ENCODE measurements around the gene OR11A1.
"Not testable (repeated sequence)": the region's sequence is repeated elsewhere in the genome, so short reads cannot be mapped to it uniquely, and the experiment has no call there.

The OR11A1 gene

DNA sequence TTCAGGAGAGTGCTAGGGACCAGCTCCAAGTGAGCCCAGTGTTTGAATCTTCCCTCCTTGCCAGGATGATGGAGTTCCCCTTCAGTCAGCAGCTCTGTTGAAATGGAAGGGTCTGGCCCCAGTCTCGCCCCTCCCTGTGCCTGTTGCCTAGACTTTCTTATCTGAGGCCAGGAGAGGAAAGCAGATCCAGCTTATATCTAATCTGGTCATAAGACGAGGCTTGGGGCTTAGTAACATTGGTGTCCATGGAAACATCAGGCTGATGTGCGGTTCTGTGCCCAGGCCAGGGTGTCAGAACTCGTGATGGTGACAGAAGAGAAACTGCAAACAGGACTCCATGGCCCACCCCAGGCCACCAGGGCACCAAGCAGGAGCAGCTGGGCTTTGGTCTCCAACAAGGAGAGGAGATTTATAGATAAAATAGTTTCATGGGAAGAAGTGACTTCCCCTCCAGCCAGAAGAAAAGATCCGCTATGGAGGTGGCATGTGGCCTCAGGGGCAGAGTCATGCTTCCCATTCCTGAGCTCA lies 21.1 kb upstream of the OR11A1 start:
- no peak for DNase-seq

DNA sequence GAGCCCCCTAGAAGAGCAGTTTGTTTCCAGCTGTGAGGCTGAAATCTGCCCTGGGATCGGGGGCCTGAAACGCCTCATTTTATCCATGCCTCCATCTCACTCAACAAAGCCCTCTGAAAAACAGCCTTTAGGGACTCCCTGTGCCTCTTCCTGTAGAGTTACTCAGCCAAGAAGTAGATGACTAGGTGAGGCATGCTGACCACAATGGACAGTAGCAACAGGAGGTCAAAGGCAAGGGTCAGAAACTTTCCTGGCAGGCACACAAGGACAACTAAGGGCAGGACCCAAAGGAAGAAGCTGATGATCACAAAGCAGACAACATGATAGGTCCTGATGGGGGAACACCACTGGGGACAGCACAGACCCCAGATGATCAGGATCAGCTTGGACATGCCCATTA lies 18.1 kb upstream of the OR11A1 start:
- DNase-seq, result no peak

DNA sequence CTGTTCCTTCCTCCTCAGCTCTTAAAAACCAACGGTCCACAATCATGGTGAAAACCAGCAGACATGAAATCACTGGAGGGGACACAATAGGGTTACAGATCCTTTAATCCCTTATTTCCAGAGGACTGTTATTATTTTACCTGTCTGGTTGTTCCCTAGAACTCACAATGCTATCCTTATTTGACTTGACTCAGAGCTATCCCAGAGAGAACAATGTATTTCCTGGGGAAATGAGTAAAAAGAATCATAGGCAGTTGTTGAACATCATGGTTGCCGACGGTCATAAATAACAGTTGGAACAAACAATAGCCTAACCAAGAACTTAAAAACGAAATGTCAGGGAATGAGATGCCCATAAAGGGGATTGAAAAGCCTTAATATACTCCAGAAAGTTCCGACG lies 9.4 kb upstream of the OR11A1 start:
- DNase-seq, result no peak

DNA sequence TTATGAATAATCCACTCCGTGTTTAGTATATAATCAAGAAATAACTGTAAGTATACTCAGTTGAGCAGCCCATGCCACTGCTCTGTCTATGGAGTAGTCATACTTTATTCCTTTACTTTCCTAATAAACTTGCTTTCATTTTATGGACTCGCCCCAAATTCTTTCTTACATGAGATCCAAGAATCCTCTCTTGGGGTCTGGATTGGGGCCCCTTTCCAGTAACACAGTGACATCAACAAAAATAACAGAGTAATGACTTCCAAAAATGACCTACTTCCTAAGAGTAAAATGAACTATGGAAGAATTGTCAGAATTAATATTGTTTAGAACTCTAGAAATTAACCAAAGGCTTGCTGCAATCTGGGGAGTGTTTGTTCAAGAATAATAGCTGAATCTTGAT lies 8.9 kb upstream of the OR11A1 start:
- no peak for DNase-seq

DNA sequence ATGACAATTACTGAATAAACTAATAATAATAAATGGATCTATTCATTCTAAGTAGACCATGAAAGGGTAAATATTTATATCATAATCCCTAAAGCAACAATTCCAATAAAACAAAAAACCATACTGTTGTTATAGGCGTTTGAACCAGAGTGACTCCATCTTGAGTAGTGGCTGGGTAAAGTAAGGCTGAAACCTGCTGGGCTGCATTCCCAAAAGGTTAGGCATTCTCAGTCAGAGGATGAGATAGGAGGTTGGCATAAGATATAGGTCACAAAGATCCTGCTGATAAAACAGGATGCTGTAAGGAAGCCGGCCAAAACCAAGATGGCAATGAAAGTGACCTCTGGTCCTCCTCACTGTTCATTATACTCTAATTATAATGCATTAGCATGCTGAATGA lies 8.4 kb upstream of the OR11A1 start:
- no peak for DNase-seq

DNA sequence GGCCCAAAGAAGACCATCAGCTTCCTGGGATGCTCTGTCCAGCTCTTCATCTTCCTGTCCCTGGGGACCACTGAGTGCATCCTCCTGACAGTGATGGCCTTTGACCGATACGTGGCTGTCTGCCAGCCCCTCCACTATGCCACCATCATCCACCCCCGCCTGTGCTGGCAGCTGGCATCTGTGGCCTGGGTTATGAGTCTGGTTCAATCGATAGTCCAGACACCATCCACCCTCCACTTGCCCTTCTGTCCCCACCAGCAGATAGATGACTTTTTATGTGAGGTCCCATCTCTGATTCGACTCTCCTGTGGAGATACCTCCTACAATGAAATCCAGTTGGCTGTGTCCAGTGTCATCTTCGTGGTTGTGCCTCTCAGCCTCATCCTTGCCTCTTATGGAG lies 5.2 kb upstream of the OR11A1 start:
- DNase-seq, result no peak

DNA sequence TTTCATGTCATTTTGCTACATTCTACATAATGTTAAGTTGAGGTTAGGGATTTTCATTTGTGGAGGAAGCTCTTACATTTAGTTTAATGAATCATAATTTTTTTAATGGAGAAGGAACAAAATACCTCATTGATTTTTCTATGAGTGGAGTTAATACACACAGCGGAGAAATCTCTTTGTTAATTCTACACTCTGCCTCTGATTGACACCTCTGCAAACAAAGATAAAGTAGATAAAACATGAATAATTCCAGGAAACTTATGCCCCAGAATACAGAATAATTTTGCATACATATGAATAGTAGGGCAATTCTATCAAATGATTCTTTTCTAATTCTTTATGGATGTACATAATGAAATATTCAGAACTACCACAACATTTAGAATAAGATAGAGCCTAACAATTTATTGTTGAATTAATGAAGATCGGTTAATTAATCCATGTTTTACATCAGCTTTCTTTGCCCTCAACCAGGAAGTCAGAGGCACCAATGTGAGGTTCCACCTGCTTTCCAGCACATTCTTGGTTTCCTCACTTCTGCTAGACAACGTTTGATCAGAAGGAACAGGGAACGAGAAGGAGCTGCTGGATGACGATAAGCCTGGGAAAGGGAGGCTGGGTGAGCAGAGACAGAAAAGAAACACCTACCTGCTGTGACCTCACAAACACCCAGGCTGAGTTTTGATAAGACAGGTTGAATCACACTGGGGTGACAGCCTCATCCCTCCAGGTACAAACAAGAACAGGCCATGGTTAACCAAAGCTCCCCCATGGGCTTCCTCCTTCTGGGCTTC lies 4.3 kb upstream of the OR11A1 start:
- no peak for DNase-seq

DNA sequence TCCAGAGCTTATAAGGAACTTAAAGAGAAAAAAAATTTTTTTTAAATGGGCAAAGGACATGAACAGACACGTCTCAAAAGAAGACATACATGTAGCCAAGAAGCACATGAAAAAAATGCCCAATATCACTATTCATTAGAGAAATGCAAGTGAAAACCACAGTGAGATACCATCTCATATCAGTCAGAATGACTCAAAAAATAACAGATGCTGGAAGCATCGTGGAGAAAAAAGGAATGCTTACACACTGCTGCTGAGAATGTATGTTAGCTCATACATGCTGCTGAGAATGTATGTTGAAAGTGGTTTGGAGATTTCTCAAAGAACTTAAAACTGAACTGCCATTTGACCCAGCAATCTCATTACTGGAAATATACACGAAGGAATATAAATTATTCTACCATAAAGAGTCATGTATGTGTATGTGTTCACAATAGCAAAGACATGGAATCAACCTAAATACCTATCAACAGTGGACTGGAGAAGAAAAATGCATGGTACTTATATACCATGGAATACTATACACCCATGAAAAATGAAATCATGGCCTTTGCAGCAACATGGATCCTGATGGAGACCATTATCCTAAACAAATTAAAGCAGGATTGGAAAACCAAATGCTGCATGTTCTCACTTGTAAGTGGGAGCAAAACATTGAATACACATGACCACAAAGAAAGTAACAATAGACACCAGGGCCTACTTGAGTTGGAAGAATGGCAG lies 5.2 kb downstream of the OR11A1 start:
- DNase-seq, result peak in 1 of 5 experiments; percentile 19

DNA sequence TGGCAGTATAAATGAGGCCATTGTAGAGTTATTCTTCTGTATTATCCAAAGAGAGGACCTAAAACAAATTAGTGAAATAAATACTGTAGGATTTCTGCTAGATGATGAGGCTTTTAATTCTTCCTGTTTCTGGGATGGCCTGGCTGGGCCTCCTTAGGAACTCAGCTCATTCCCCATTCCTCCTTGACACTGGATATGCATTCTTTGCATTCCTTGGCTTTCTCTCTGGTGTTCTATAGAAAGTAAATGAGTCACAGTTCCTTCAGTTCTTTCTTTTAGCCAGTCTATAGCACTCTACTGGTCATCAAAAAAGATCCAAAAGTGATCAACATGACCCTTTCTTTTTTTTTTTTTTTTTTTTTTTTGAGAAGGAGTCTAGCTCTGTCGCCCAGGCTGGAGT lies 9.2 kb downstream of the OR11A1 start:
- DNase-seq, result no peak

DNA sequence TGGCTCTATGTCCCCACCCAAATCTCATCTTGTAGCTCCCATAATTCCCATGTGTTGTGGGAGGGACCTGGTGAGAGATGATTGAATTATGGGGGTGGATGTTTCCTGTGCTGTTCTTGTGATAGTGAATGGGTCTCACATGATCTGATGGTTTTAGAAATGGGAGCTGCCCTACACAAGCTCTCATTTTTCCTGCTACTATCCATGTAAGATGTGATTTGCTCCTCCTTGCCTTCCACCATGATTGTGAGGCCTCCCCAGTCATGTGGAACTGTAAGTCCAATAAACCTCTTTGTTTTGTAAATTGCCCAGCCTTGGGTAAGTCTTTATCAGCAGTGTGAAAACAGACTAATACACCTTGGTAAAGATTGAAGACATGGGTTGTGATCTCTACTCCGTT lies 12.8 kb downstream of the OR11A1 start:
- DNase-seq, result not testable (repeated sequence)

DNA sequence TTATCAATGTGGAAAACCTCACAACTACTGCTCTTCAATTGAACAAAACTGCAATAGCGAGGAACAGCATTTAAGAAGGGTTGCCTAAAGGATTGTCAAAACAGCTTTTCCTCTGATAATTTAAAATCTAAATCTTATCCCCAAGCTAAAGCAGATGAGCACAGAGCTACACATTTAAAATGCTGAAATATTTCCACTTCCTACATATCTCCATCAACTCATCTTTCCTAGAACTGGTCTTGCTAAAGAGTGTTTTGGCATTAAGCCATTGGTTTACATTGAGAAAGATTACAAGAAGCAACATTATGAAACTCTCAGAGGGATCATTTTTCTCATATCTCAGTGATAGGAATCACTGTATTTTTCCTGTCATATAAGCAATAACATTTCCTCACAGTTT lies 14.2 kb downstream of the OR11A1 start:
- DNase-seq, result no peak

DNA sequence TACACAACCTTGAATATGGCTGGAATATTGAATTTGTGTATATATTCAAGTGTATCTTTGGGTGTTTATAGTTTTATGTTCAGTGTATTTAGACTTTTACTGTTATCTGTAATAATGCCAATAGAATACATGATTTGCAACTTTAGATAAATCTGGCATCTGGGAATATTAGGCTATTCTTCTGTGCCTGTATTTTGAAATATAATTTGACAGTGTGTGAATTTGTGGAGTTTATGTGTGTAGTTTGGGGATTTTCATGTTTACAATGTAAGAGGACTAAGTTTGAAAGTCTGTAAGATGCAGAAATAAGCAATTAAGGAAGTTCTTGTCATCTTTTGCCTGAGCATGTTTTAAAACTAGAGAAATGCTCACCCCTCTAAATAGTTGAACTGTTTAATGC lies 17.9 kb downstream of the OR11A1 start, which contains the start of gene OR10C1:
Gene OR10C1, plus strand, starts transcription at position 301 of the 400 bp plus-strand sequence. CDS start 710 bp downstream, outside the sequence.
- DNase-seq, result no peak

DNA sequence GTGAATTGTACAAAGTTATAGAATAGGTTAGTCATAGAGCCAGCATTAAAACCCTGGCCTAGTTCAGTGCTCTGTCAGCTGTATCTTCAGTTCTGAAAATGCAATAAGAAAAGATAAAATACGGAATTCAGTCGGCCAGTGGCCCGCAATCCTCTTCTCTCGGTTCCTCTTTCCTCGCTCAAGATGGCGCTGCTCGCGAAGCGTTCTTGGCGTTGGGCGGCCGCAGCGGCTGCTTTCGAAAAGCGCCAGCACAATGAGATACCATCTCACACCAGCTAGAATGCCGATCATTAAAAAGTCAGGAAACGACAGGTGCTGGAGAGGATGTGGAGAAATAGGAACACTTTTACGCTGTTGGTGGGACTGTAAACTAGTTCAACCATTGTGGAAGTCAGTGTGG lies 20.1 kb downstream of the OR11A1 start:
- DNase-seq, result peak in 1 of 5 experiments; percentile 1

DNA sequence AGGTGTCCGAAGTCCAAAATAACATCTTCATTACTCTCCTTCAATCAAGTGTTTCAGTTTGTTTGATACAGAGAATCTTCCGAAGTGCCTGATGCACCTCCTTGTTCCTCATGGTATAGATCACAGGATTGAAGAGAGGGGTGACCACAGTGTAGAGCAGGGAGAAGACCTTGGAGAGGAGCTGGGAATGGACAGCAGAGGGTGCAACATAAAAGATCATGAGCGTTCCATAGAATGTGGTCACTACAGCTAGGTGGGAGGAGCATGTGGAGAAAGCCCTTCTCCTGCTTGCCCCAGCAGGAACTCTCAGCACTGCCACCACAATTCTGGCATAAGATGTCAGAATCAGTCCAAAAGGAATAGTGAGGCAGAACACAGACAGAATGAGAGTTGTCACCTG lies 30.2 kb downstream of the OR11A1 start:
- no peak for DNase-seq

DNA sequence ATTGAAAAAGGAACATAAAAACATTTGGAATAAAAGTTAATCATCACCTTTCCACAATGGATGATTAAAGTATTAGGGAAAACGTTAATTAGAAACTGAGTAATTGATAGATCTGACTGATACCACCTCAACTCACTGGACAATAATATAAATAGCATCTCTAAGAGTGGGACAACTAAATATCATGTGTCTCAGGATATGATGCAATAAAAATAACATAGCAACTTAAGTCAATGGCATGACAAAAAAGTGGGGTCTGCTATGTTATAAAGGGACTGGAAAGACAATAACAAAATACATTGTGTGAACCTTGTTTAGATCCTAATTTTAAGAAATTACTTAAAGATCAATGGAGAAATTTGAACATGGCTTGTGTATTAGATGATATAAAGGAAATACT lies 31.8 kb downstream of the OR11A1 start:
- no peak for DNase-seq

DNA sequence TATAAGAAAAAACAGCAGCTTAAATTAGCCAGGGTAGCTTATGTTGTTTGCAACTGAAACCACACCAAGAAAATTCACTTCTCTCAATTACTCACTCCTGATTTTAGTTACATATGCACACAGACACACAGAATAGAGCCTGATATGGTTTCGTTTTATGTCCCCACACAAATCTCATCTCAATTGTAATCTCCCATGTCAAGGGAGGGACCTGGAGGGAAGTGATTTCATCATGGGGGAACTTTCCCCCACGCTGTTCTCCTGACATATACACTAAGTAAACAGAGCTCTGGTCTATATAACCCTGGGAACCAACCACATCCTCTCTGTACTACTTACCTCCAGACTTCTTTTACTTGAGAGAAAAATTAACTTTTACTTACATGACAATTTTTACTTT lies 32.3 kb downstream of the OR11A1 start:
- DNase-seq, result peak in 1 of 5 experiments; percentile 16

DNA sequence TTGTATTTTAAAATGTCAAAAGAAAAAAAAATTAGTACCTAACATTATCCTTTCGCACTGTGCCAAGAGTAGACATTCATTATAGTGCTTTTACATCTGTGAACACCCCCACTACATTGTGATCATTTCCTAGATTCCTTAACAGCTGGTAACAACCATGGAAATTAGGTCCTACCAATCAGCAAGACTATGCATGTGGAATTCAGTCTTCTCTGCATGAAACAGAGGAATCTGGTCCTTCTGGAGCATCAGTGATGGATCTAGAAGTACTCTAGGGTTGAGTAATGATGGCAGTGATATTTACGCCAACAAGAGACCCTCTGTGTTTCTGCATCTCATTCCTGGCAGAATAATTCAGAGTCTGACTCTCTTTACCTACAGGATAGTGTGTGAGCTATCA lies 32.7 kb downstream of the OR11A1 start:
- DNase-seq, result no peak

DNA sequence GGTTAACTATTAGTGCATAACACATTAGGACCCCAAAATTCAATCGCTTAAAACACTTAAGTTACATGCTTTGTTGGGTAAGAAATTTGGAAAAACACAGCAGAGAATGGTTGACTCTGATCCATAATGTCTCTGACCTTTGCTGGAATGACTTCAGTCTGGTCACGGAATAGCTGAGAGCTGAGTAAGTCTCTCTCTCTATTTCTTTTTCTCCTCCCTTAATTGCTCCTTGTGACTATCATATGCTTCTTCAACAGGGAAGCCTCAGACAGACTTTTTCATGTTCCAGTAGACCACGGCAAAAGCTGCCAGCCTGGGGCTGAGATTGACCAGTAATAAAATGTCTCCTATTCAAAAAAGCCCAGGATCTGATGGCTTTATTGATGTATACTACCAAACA lies 37.4 kb downstream of the OR11A1 start:
- no peak for DNase-seq

DNA sequence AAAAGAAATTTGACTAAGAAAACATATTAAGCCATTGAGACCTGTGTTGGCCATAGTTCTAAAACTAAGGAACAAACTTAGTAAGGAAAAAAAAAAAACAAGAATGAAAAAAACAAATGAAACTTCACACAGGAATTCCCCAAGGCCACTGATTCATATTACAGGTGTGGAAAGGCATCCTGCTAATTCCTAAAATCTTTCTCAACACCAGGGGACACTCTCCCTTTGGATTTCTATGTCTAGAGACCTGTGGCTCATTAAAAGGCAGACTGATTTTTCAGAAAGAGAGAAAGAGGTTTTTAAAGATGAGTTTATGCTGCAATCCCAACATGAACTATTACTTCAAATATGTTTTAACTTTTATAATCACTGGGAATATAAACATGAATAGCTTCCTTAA lies 42.3 kb downstream of the OR11A1 start, which contains the start of gene OR12D1:
Gene OR12D1, plus strand, starts transcription at position 341 of the 400 bp plus-strand sequence.
- DNase-seq, result no peak

DNA sequence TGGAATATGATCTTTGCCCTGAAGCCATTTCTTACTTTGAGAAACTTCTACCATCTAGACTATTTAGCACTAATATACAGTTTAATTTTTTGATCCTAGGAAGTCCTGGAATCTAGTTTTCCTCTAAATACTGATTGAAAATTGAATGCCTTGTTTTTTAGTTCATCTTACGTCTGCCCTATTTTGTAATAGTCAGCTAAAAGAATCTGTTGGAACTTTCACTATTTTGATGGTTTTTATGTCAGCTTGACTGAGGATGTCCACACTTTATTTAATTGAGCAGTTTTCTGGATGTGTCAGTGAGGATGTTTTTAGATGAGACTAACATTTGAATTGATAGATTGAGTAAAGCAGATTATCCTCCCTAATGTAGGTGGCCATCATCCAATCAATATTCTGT lies 53.1 kb downstream of the OR11A1 start:
- no peak for DNase-seq

DNA sequence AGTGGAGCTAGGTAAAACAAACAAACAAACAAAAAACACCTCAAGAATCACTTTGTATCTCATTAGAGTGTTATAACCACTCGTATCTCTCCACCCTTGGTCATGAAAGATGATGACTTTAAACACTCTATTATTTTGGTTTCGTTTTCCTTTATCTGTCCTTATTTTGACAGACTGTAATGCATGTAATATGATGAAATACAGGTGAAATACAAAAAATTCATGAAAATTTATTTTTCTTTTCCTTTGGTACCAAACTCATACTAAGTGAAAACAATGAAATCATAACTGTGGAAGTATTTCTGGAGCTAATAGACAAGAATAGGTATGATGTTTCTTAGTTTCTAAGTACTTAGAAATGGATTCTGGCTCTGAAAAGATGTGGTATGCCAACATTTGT lies 57.3 kb downstream of the OR11A1 start:
- no peak for DNase-seq

DNA sequence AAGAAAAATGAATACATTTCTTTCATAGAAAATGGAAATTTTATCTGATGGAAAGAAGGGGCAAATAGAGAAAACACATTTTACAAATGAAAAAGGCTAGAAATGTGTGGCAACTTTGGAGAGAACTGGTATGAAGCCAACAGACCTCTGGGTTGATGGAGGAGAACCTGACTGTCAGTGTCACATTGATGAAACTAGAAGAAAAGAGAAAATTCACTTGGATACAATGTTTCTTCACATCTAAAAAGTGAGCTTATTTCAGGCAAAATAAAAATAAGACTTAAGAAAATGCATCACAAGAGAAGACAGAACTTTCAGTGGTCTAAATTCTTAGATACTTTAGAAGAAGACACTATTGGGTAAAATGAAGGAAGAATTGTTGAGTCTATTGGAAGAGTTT lies 61.5 kb downstream of the OR11A1 start, which contains the start of gene OR12D2:
Gene OR12D2, plus strand, starts transcription at position 301 of the 400 bp plus-strand sequence. CDS start 1,069 bp downstream, outside the sequence.
- DNase-seq, result no peak

DNA sequence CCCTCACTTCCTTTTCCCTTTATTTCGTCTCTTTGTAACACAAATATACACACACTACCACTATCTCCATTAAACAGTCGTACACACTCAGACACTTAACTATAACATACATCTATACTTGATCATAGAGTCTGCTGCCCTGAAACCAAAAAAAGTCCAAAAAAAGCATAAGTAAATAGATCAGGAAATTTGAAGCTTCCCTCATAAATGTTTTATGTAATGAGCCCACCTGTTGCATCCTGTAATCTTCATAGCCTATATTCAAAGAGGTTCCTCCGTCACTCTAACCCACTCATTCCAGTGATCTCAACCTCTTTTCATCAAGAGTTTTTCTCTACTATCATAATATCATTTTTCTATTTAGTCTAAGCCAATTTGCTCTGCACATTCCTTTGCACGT lies 68.3 kb downstream of the OR11A1 start:
- no peak for DNase-seq

DNA sequence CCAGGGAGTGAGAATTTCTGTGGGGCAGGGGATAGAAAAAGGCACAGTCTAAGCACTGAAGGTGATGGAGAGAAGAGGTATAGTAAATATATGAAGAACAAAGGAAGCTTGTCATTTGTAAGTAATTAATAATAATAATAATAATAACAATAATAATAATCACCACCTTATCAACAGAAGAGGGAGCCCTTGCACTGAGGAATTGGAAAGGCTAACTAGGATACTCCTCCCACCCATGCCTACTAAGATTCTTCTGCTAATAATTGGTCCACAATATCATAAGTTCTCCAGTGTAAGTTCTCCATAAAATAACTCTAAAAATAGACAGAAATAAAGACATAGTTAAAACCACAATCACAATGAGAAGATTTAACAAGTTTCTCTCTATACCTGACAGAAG lies 80.9 kb downstream of the OR11A1 start:
- no peak for DNase-seq

Measured in T-helper 2 cell (primary cell).